ENCODE data around the gene FOLR2. TPM values are rescaled to one million over a fixed set of nuclear protein-coding genes. Genes with fewer than 3 reads are reported as not detected.

FOLR2 gene
- total and polyA plus RNA-seq, 3 donors from 2014 or later, result 1.3 to 37.3 (median 8.7) TPM

GRCh38 chr11:72220696-72221363 lies 4.2 kb downstream of the FOLR2 start:
- WGBS, 2 donors, result 81 to 87% methylated on average over 6 to 10 of the region's 10 CpGs
- no peaks in the 10 kb centered on the region for H3K9me3 ChIP-seq
- intact Hi-C loops (cut with DNase I; ENCODE audit: low total_unique reads), result no loop called here
- TF ChIP-seq POLR2A (IDR thresholded peaks at IDR 0.05) (no peak), CTCF (IDR thresholded peaks at IDR 0.05) (no peak)
- no peaks in the 10 kb centered on the region for H3K27me3 ChIP-seq
- H3K27ac ChIP-seq, result no peak overlapping the region
- no peak overlapping the region for H3K4me3 ChIP-seq
- H3K36me3 ChIP-seq (ENCODE audit: low read depth, missing control alignments), result no peaks in the 10 kb centered on the region
- H3K4me1 ChIP-seq, result peaks cover 17% of the 10 kb centered on the region
- DNase-seq, result peak; percentile 10

- Histone ChIP-seq H3K27me3 (no peaks in the 10 kb centered on the region), H3K4me1 (peaks cover 17% of the 10 kb centered on the region), H3K9me3 (no peaks in the 10 kb centered on the region), H3K27ac (no peak overlapping the region), H3K4me3 (no peak overlapping the region), H3K36me3 (ENCODE audit: low read depth, missing control alignments) (no peaks in the 10 kb centered on the region)
- intact Hi-C loops (cut with DNase I; ENCODE audit: low total_unique reads), result no loop called here
- 82 to 84% methylated on average over 2 to 7 of the region's 7 CpGs for whole genome bisulfite sequencing, 2 donors
- TF ChIP-seq POLR2A (IDR thresholded peaks at IDR 0.05), result no peak
- TF ChIP-seq CTCF (IDR thresholded peaks at IDR 0.05), result no peak
- DNase-seq, result peak; percentile 13
Measured at GRCh38 chr11:72221386-72222075, 4.9 kb downstream of the FOLR2 start.

GRCh38 chr11:72222106-72222891 lies 5.7 kb downstream of the FOLR2 start:
- H3K36me3 ChIP-seq (ENCODE audit: low read depth, missing control alignments), result no peaks in the 10 kb centered on the region
- H3K4me1 ChIP-seq, result peaks cover 17% of the 10 kb centered on the region
- TF ChIP-seq CTCF (IDR thresholded peaks at IDR 0.05), result no peak
- TF ChIP-seq POLR2A (IDR thresholded peaks at IDR 0.05), result no peak
- peak overlapping the region; percentile 80 to 88 for H3K4me3 ChIP-seq
- peak overlapping the region; percentile 88 to 96 for H3K27ac ChIP-seq
- 46 to 48% methylated on average over 6 of the region's 6 CpGs for WGBS, 2 donors
- peak; percentile 13 for DNase-seq
- intact Hi-C loops (cut with DNase I; ENCODE audit: low total_unique reads), result no loop called here
- no peaks in the 10 kb centered on the region for H3K27me3 ChIP-seq
- H3K9me3 ChIP-seq, result no peaks in the 10 kb centered on the region

- Histone ChIP-seq H3K27ac (peak overlapping the region; percentile 88 to 96), H3K4me3 (peak overlapping the region; percentile 80 to 88), H3K36me3 (ENCODE audit: low read depth, missing control alignments) (no peaks in the 10 kb centered on the region), H3K27me3 (no peaks in the 10 kb centered on the region), H3K4me1 (peaks cover 17% of the 10 kb centered on the region), H3K9me3 (no peaks in the 10 kb centered on the region)
- 0% methylated on average over 6 to 36 of the region's 47 CpGs for WGBS, 2 donors
- TF ChIP-seq CTCF (IDR thresholded peaks at IDR 0.05), result peak in 2 of 3 experiments; percentile 9 to 32
- TF ChIP-seq POLR2A (IDR thresholded peaks at IDR 0.05), result no peak
- intact Hi-C loops (cut with DNase I; ENCODE audit: low total_unique reads), result no loop called here
- peak; percentile 96 for DNase-seq
Measured at GRCh38 chr11:72222907-72223614, 6.5 kb downstream of the FOLR2 start.
